ENCODE measurements around the gene MARF1. TPM values are rescaled to one million over a fixed set of nuclear protein-coding genes. Genes with fewer than 3 reads are reported as not detected.
"Not testable (repeated sequence)": the region's sequence is repeated elsewhere in the genome, so short reads cannot be mapped to it uniquely, and the experiment has no call there.

MARF1 gene
- polyA plus RNA-seq, 1 experiment: 31.6 TPM

DNA sequence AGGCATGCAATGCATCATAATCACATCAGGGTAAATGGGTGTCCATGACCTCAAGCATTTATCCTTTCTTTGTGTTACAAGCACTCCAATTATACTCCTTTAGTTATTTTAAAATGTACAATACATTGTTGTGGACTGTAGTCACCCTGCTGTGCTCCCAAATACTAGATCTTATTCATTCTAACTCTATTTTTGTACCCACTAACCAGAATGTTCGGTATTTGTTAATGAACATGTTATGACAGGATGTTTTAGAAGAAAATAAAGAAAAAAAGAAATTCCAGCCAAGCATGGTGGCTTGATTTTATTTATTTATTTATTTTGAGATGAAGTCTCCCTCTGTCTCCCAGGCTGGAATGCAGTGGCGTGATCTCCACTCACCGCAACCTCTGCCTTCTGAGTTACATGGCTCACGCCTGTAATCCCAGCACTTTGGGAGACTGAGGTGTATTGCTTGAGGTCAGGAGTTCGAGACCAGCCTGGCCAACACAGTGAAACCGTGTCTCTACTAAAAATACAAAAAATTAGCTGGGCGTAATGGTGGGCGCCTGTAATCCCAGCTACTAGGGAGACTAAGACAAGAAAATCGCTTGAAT lies 5.3 kb upstream of the MARF1 start:
- ChIA-PET CTCF (interaction anchor here (0.6 kb wide), 1 partner anchor 127 kb away, joined by 3 read pairs; no protein-coding TSS in a partner anchor), POLR2A (no interaction called here)
- DNase-seq (ENCODE audit: low read depth, low spot score): no peak
- Histone ChIP-seq H3K4me3 (ENCODE audit: low read depth, low read length) (no peak overlapping the region), H3K27ac (ENCODE audit: low read depth, low read length) (no peak overlapping the region), H3K27me3 (ENCODE audit: control insufficient read depth, insufficient read depth, low read length) (no peaks in the 10 kb centered on the region), H3K9me3 (ENCODE audit: control insufficient read depth, insufficient read depth, low read length) (no peaks in the 10 kb centered on the region)
- TF ChIP-seq, protein P1, sequence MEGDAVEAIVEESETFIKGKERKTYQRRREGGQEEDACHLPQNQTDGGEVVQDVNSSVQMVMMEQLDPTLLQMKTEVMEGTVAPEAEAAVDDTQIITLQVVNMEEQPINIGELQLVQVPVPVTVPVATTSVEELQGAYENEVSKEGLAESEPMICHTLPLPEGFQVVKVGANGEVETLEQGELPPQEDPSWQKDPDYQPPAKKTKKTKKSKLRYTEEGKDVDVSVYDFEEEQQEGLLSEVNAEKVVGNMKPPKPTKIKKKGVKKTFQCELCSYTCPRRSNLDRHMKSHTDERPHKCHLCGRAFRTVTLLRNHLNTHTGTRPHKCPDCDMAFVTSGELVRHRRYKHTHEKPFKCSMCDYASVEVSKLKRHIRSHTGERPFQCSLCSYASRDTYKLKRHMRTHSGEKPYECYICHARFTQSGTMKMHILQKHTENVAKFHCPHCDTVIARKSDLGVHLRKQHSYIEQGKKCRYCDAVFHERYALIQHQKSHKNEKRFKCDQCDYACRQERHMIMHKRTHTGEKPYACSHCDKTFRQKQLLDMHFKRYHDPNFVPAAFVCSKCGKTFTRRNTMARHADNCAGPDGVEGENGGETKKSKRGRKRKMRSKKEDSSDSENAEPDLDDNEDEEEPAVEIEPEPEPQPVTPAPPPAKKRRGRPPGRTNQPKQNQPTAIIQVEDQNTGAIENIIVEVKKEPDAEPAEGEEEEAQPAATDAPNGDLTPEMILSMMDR (IDR thresholded peaks at IDR 0.05; ENCODE audit: low read depth, low read length): no peak

DNA sequence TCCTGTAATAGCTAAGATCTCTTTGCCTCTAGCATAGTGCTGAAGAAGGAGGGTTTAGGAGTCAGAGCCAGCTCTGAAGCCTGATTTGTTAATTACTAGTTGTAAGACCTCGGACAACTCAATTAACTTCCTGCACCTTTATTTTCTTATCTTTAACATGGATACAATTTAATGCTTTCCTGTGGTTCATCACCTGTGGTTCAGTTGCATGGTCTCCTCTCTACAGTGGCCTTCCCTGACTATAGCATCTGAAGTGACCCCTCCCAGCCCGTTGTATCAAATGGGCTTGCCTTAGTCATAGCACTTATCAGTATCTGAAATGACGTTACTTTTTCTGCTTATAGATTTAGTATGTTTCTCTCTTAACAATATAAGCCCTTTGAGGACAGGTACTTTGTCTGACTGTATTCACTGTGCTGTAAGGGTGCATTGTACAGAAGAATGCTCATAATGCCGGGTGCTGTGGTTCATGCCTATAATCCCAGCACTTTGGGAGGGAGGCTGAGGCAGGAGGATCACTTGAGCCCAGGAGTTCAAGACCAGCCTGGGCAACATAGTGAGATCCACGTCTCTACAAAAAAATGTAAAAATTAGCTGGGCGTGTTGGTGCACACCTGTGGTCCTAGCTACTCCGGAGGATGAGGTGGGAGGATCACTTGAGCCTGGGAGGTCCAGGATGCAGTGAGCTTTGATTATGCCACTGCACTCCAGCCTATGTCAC lies 4.5 kb upstream of the MARF1 start:
- Histone ChIP-seq H3K9me3 (ENCODE audit: control insufficient read depth, insufficient read depth, low read length) (no peaks in the 10 kb centered on the region; the same call in 1 of the 2 replicates), H3K4me3 (ENCODE audit: low read depth, low read length) (no peak overlapping the region), H3K27ac (ENCODE audit: low read depth, low read length) (no peak overlapping the region), H3K27me3 (ENCODE audit: control insufficient read depth, insufficient read depth, low read length) (no peaks in the 10 kb centered on the region)
- TF ChIP-seq, protein P1 (IDR thresholded peaks at IDR 0.05; ENCODE audit: low read depth, low read length): no peak
- CTCF ChIA-PET: interaction anchor here (0.6 kb wide), 1 partner anchor 126 kb away, joined by 3 read pairs; no protein-coding TSS in a partner anchor
- DNase-seq (ENCODE audit: low read depth, low spot score): no peak
- POLR2A ChIA-PET: no interaction called here

GRCh38 chr16:15646557-15647293 lies 3.8 kb upstream of the MARF1 start:
- H3K27me3 ChIP-seq (ENCODE audit: control insufficient read depth, insufficient read depth, low read length); H3K27ac ChIP-seq (ENCODE audit: low read depth, low read length); CTCF ChIA-PET; H3K9me3 ChIP-seq (ENCODE audit: control insufficient read depth, insufficient read depth, low read length); POLR2A ChIA-PET; H3K4me3 ChIP-seq (ENCODE audit: low read depth, low read length); DNase-seq (ENCODE audit: low read depth, low spot score): not testable (repeated sequence)

DNA sequence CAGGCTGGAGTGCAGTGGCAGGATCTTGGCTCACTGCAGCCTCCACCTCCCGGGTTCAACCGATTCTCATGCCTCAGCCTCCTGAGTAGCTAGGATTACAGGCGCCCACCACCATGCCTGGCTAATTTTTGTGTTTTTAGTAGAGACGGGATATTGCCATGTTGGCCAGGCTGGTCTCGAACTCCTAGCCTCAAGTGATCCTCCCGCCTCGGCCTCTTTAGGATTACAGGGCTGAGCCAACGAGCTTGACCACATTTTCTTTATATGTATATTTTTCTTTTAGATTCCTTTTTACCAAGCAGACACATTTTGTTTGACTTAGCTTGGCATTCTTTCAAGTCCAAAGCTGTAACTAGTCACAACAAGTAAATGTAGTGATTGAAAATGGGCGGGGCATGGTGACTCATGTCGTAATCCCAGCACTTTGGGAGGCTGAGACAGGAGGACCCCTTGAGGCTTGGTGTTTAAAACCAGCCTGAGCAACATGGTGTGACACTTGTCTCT lies 2.1 kb upstream of the MARF1 start:
- H3K27me3 ChIP-seq (ENCODE audit: control insufficient read depth, insufficient read depth, low read length); POLR2A ChIA-PET; H3K4me3 ChIP-seq (ENCODE audit: low read depth, low read length); H3K9me3 ChIP-seq (ENCODE audit: control insufficient read depth, insufficient read depth, low read length); H3K27ac ChIP-seq (ENCODE audit: low read depth, low read length): not testable (repeated sequence)
- CTCF ChIA-PET: interaction anchor here (0.9 kb wide), 1 partner anchor 218 kb away, joined by 3 read pairs; no protein-coding TSS in a partner anchor
- DNase-seq (ENCODE audit: low read depth, low spot score): peak; percentile 87

- TF ChIP-seq, protein P1 (IDR thresholded peaks at IDR 0.05; ENCODE audit: low read depth, low read length): no peak
- CTCF ChIA-PET: interaction anchor here (0.8 kb wide), 1 partner anchor 26 kb away, joined by 3 read pairs; no protein-coding TSS in a partner anchor
- no peak for DNase-seq (ENCODE audit: low read depth, low spot score)
- Histone ChIP-seq H3K27ac (ENCODE audit: low read depth, low read length) (no peak overlapping the region), H3K4me3 (ENCODE audit: low read depth, low read length) (no peak overlapping the region), H3K27me3 (ENCODE audit: control insufficient read depth, insufficient read depth, low read length) (no peaks in the 10 kb centered on the region), H3K9me3 (ENCODE audit: control insufficient read depth, insufficient read depth, low read length) (no peaks in the 10 kb centered on the region; the same call in 1 of the 2 replicates)
- POLR2A ChIA-PET: no interaction called here
These were observed 1.5 kb upstream of the MARF1 start for GRCh38 chr16:15644267-15644961.

All from AG04450 (cell line).